Activated T-cell treated with anti-CD3 and anti-CD28 coated beads, Interleukin-2, amount 50 U/mL, for 4 hours (primary cell): ENCODE results near the gene NUP188. TPM values are rescaled to one million over a fixed set of nuclear protein-coding genes. Genes with fewer than 3 reads are reported as not detected.
A peak's percentile ranks its signal among the peaks of the same experiment; 100 is the strongest.
"Not testable (repeated sequence)": the region's sequence is repeated elsewhere in the genome, so short reads cannot be mapped to it uniquely, and the experiment has no call there.

Source experiments
- ATAC-seq, 2 donors: fragments of 200-7000 bp; cut with Tn5 transposase; one replicate each; pipeline ENCODE4 v1.10.0; 2021
- DNase-seq: peaks from one replicate; pipeline ENCODE4 v3.0.0-alpha.2; 2020
- H3K27me3 Mint-ChIP-seq: one replicate; pipeline ENCODE4 v1.8.0; 2021; ENCODE audit warnings: low read depth, mixed read lengths
- H3K36me3 Mint-ChIP-seq: one replicate; pipeline ENCODE4 v1.8.0; 2022; ENCODE audit warnings: mixed read lengths; ENCODE audit not compliant: insufficient read depth
- H3K4me1 Mint-ChIP-seq: one replicate; pipeline ENCODE4 v1.8.0; 2021; ENCODE audit warnings: low read depth, mixed read lengths
- H3K4me3 Mint-ChIP-seq: one replicate; pipeline ENCODE4 v1.8.0; 2021; ENCODE audit warnings: mild to moderate bottlenecking, moderate library complexity, mixed read lengths
- H3K9me3 Mint-ChIP-seq: one replicate; pipeline ENCODE4 v1.8.0; 2021; ENCODE audit warnings: mixed read lengths
- total RNA-seq, 3 donors: library from RNA; stranded (reverse); gene quantifications; one replicate each; pipeline ENCODE4 v1.2.1, GENCODE V29; 2021

Gene NUP188
- total RNA-seq, 3 donors from 2014 or later: 166 to 183 (median 167) TPM

- ATAC-seq (no peak), DNase-seq (no peak)
- Mint-ChIP-seq H3K9me3 (no peaks in the 10 kb centered on the region), H3K4me3 (no peak overlapping the region), H3K36me3 (peaks cover 33% of the 10 kb centered on the region), H3K4me1 (no peaks in the 10 kb centered on the region), H3K27me3 (no peaks in the 10 kb centered on the region)
These were observed 54.2 kb downstream of the NUP188 start for GRCh38 chr9:129001504-129002325.

- no peak overlapping the region for H3K4me3 Mint-ChIP-seq
- DNase-seq (no peak), ATAC-seq (no peak)
- H3K4me1 Mint-ChIP-seq: no peaks in the 10 kb centered on the region
- H3K36me3 Mint-ChIP-seq: peaks cover 32% of the 10 kb centered on the region
- no peaks in the 10 kb centered on the region for H3K27me3 Mint-ChIP-seq
- no peaks in the 10 kb centered on the region for H3K9me3 Mint-ChIP-seq
These were observed 55.5 kb downstream of the NUP188 start for GRCh38 chr9:129002992-129003391.

GRCh38 chr9:129004173-129004572 is 56.7 kb downstream of the NUP188 start:
- ATAC-seq, H3K9me3 Mint-ChIP-seq, H3K4me1 Mint-ChIP-seq, DNase-seq, H3K27me3 Mint-ChIP-seq, H3K4me3 Mint-ChIP-seq: not testable (repeated sequence)
- H3K36me3 Mint-ChIP-seq: peaks cover 32% of the 10 kb centered on the region

GRCh38 chr9:129005336-129005997 is 58.0 kb downstream of the NUP188 start:
- ATAC-seq (no peak), DNase-seq (no peak)
- peaks cover 28% of the 10 kb centered on the region for H3K36me3 Mint-ChIP-seq
- H3K4me1 Mint-ChIP-seq: no peaks in the 10 kb centered on the region
- H3K9me3 Mint-ChIP-seq: no peaks in the 10 kb centered on the region
- no peaks in the 10 kb centered on the region for H3K27me3 Mint-ChIP-seq
- H3K4me3 Mint-ChIP-seq: no peak overlapping the region

GRCh38 chr9:129006328-129007034 is 59.0 kb downstream of the NUP188 start:
- no peaks in the 10 kb centered on the region for H3K27me3 Mint-ChIP-seq
- H3K4me3 Mint-ChIP-seq: no peak overlapping the region
- H3K9me3 Mint-ChIP-seq: no peaks in the 10 kb centered on the region
- DNase-seq (peak; percentile 38), ATAC-seq (peak; percentile 73 to 74)
- H3K4me1 Mint-ChIP-seq: no peaks in the 10 kb centered on the region
- peaks cover 22% of the 10 kb centered on the region for H3K36me3 Mint-ChIP-seq

GRCh38 chr9:129007035-129007765 is 59.7 kb downstream of the NUP188 start:
- DNase-seq (no peak), ATAC-seq (no peak)
- H3K4me1 Mint-ChIP-seq: no peaks in the 10 kb centered on the region
- H3K27me3 Mint-ChIP-seq: no peaks in the 10 kb centered on the region
- H3K36me3 Mint-ChIP-seq: peaks cover 19% of the 10 kb centered on the region
- no peaks in the 10 kb centered on the region for H3K9me3 Mint-ChIP-seq
- no peak overlapping the region for H3K4me3 Mint-ChIP-seq

GRCh38 chr9:129007766-129008468 is 60.4 kb downstream of the NUP188 start:
- DNase-seq: no peak
- H3K4me3 Mint-ChIP-seq: no peak overlapping the region
- no peaks in the 10 kb centered on the region for H3K9me3 Mint-ChIP-seq
- ATAC-seq: no peak
- no peaks in the 10 kb centered on the region for H3K27me3 Mint-ChIP-seq
- H3K36me3 Mint-ChIP-seq: peaks cover 13% of the 10 kb centered on the region
- H3K4me1 Mint-ChIP-seq: no peaks in the 10 kb centered on the region

GRCh38 chr9:129008469-129008965 is 61.0 kb downstream of the NUP188 start:
- Mint-ChIP-seq H3K36me3 (peaks cover 13% of the 10 kb centered on the region), H3K27me3 (no peaks in the 10 kb centered on the region), H3K4me1 (no peaks in the 10 kb centered on the region), H3K4me3 (no peak overlapping the region), H3K9me3 (no peaks in the 10 kb centered on the region)
- DNase-seq (no peak), ATAC-seq (no peak)

GRCh38 chr9:129008986-129009583 is 61.6 kb downstream of the NUP188 start:
- ATAC-seq (no peak), DNase-seq (no peak)
- Mint-ChIP-seq H3K9me3 (no peaks in the 10 kb centered on the region), H3K36me3 (peaks cover 13% of the 10 kb centered on the region), H3K4me1 (no peaks in the 10 kb centered on the region), H3K4me3 (no peak overlapping the region), H3K27me3 (no peaks in the 10 kb centered on the region)

GRCh38 chr9:129009584-129010141 is 62.2 kb downstream of the NUP188 start:
- ATAC-seq (no peak), DNase-seq (no peak)
- H3K4me3 Mint-ChIP-seq: no peak overlapping the region
- H3K27me3 Mint-ChIP-seq: no peaks in the 10 kb centered on the region
- H3K9me3 Mint-ChIP-seq: no peaks in the 10 kb centered on the region
- peaks cover 13% of the 10 kb centered on the region for H3K36me3 Mint-ChIP-seq
- no peaks in the 10 kb centered on the region for H3K4me1 Mint-ChIP-seq

GRCh38 chr9:129010267-129010975 is 62.9 kb downstream of the NUP188 start:
- no peaks in the 10 kb centered on the region for H3K27me3 Mint-ChIP-seq

GRCh38 chr9:129011170-129011569 is 63.7 kb downstream of the NUP188 start:
- Mint-ChIP-seq H3K36me3 (peaks cover 10% of the 10 kb centered on the region), H3K4me1 (no peaks in the 10 kb centered on the region), H3K27me3 (no peaks in the 10 kb centered on the region), H3K4me3 (no peak overlapping the region), H3K9me3 (no peaks in the 10 kb centered on the region)
- DNase-seq (no peak), ATAC-seq (no peak)

More at GRCh38 chr9:129010267-129010975, 62.9 kb downstream of the NUP188 start:
- Mint-ChIP-seq H3K4me1 (no peaks in the 10 kb centered on the region), H3K36me3 (peaks cover 13% of the 10 kb centered on the region), H3K4me3 (no peak overlapping the region), H3K9me3 (no peaks in the 10 kb centered on the region)
- ATAC-seq (no peak), DNase-seq (no peak)
